ENCODE results near the gene SLC6A19.

The SLC6A19 gene

DNA sequence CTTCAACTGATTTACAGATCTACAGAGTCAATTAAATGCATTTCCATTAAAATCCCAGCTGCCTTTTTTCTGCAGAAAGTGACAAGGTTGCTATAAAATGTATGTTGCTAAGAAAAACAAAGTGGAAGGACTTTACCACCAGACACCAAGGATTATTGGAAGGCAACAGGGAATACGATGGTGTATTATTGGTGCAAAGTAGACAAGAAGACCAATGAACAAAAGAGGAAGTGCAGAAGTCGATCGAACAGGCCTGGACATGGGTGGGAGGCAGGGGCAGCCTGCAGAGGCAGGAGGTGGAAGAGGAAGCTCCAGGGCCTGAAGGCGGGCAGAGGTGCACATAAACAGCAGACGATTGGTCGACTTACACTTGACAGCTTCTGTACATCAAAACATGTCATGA is 10.6 kb upstream of the SLC6A19 start:
- no peak overlapping the region for H3K9ac ChIP-seq (ENCODE audit: low read depth, low read length)
- H3K4me3 ChIP-seq (ENCODE audit: low read length), result no peak overlapping the region
- H3K27me3 ChIP-seq (ENCODE audit: control insufficient read depth, insufficient read depth, low read length), result peaks cover 12% of the 10 kb centered on the region
- no peaks in the 10 kb centered on the region for H3K36me3 ChIP-seq (ENCODE audit: insufficient read depth, low read length)
- no peak overlapping the region for H3K4me2 ChIP-seq (ENCODE audit: low read length)
- H3K4me1 ChIP-seq (ENCODE audit: control insufficient read depth, insufficient read depth, low read length), result no peaks in the 10 kb centered on the region
- no peaks in the 10 kb centered on the region for H3K9me3 ChIP-seq (replicated peaks; ENCODE audit: low read length)

DNA sequence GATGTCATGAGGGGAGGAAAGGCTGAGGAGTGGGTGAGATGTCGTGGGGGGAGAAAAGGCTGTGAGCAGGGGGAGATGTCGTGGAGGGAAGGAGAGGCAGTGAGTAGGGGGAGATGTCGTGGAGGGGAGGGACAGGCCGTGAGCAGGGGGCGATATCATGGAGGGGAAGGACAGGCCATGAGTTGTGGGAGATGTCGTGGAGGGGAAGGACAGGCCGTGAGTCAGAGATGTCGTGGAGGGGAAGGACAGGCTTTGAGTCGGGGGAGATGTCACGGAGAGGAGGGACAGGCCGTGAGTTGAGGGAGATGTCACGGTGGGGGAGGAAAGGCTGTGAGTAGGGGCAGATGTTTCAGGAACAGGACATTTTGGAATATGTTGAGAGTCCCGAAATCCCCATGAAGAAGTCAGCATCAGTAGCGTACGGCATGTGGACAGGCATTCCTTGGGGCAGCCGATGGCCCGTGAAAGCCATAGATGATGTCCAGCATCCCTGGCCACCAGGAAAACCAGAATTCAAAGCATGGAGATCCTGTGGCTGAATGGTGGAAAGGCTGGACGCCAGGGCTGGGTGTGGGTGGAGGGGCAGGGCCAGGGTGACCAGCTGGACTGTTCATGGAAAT is 8.3 kb upstream of the SLC6A19 start:
- H3K27me3 ChIP-seq (ENCODE audit: control insufficient read depth, insufficient read depth, low read length), result peaks cover 12% of the 10 kb centered on the region
- H3K4me3 ChIP-seq (ENCODE audit: low read length), result no peak overlapping the region
- no peaks in the 10 kb centered on the region for H3K36me3 ChIP-seq (ENCODE audit: insufficient read depth, low read length)
- no peaks in the 10 kb centered on the region for H3K4me1 ChIP-seq (ENCODE audit: control insufficient read depth, insufficient read depth, low read length)
- no peak overlapping the region for H3K9ac ChIP-seq (ENCODE audit: low read depth, low read length)
- no peaks in the 10 kb centered on the region for H3K9me3 ChIP-seq (replicated peaks; ENCODE audit: low read length)
- H3K4me2 ChIP-seq (ENCODE audit: low read length), result no peak overlapping the region

- Histone ChIP-seq H3K9ac (ENCODE audit: low read depth, low read length) (no peak overlapping the region), H3K4me3 (ENCODE audit: low read length) (no peak overlapping the region), H3K9me3 (replicated peaks; ENCODE audit: low read length) (no peaks in the 10 kb centered on the region), H3K27me3 (ENCODE audit: control insufficient read depth, insufficient read depth, low read length) (peaks cover 12% of the 10 kb centered on the region), H3K4me2 (ENCODE audit: low read length) (no peak overlapping the region), H3K36me3 (ENCODE audit: insufficient read depth, low read length) (no peaks in the 10 kb centered on the region), H3K4me1 (ENCODE audit: control insufficient read depth, insufficient read depth, low read length) (no peaks in the 10 kb centered on the region)
These were observed 7.8 kb upstream of the SLC6A19 start for GRCh38 chr5:1193591-1193985.

DNA sequence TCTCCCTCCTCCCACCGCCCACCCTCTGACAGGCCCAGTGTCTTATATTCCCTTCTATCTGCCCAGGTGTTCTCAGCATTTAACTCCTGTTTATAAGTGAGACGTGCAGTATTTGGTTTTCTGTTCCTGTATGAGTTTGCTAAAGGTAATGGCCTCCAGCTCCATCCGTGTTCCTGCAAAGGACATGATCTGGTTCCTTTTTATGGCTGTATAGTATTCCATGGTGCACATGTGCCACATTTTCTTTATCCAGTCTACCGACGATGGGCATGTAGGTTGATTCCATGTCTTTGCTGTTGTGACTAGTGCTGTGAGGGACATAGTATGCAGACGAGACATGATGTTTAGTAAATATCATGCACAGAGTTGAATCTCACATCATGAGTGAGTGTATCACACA is 7.0 kb upstream of the SLC6A19 start:
- Histone ChIP-seq H3K4me3 (ENCODE audit: low read length) (no peak overlapping the region), H3K4me2 (ENCODE audit: low read length) (no peak overlapping the region), H3K9me3 (replicated peaks; ENCODE audit: low read length) (no peaks in the 10 kb centered on the region), H3K9ac (ENCODE audit: low read depth, low read length) (no peak overlapping the region), H3K4me1 (ENCODE audit: control insufficient read depth, insufficient read depth, low read length) (no peaks in the 10 kb centered on the region), H3K36me3 (ENCODE audit: insufficient read depth, low read length) (no peaks in the 10 kb centered on the region), H3K27me3 (ENCODE audit: control insufficient read depth, insufficient read depth, low read length) (peaks cover 12% of the 10 kb centered on the region)

GRCh38 chr5:1195439-1195838 is 6.0 kb upstream of the SLC6A19 start:
- no peaks in the 10 kb centered on the region for H3K4me1 ChIP-seq (ENCODE audit: control insufficient read depth, insufficient read depth, low read length)
- H3K9me3 ChIP-seq (replicated peaks; ENCODE audit: low read length), result no peaks in the 10 kb centered on the region
- no peak overlapping the region for H3K4me3 ChIP-seq (ENCODE audit: low read length)
- no peak overlapping the region for H3K4me2 ChIP-seq (ENCODE audit: low read length)
- peaks cover 9% of the 10 kb centered on the region for H3K27me3 ChIP-seq (ENCODE audit: control insufficient read depth, insufficient read depth, low read length)
- H3K9ac ChIP-seq (ENCODE audit: low read depth, low read length), result no peak overlapping the region
- no peaks in the 10 kb centered on the region for H3K36me3 ChIP-seq (ENCODE audit: insufficient read depth, low read length)

DNA sequence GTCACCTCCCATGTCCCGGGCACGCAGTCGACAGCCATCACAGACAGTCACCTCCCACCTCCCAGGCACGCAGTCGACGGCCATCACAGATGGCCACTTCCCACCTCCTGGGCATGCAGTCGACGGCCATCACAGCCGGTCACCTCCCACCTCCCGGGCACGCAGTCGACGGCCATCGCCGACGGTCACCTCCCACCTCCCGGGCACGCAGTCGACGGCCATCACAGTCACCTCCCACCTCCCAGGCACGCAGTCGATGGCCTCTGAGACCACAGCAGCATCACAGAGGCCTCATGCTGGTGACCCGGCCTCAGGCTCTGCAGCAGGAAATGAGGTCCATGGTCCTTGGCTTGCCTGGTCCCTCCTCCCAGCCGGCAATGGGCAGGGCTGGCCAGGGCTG is 5.5 kb upstream of the SLC6A19 start:
- no peak overlapping the region for H3K4me3 ChIP-seq (ENCODE audit: low read length)

DNA sequence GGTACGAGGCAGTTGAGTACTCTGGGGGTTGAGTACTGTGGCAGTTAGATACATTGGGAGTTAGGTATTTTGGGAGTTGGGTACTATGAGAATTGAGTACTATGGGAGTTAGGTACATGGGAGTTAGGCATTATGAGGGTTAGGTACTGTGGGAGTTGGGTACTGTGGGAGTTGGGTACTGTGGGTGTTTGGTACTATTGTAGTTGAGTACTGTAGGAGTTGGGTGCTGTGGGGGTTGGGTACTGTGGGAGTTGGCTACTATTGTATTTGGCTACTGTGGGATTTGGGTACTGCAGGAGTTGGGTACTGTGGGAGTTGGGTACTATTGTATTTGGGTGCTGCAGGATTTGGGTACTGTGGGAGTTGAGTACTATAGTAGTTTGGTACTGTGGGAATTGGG is 4.8 kb upstream of the SLC6A19 start:
- Histone ChIP-seq H3K9me3 (replicated peaks; ENCODE audit: low read length) (no peaks in the 10 kb centered on the region), H3K27me3 (ENCODE audit: control insufficient read depth, insufficient read depth, low read length) (peaks cover 3% of the 10 kb centered on the region), H3K4me1 (ENCODE audit: control insufficient read depth, insufficient read depth, low read length) (no peaks in the 10 kb centered on the region), H3K36me3 (ENCODE audit: insufficient read depth, low read length) (no peaks in the 10 kb centered on the region), H3K9ac (ENCODE audit: low read depth, low read length) (no peak overlapping the region), H3K4me3 (ENCODE audit: low read length) (no peak overlapping the region), H3K4me2 (ENCODE audit: low read length) (no peak overlapping the region)

More for the DNA sequence above, 5.5 kb upstream of the SLC6A19 start:
- Histone ChIP-seq H3K9me3 (replicated peaks; ENCODE audit: low read length) (no peaks in the 10 kb centered on the region), H3K4me1 (ENCODE audit: control insufficient read depth, insufficient read depth, low read length) (no peaks in the 10 kb centered on the region), H3K4me2 (ENCODE audit: low read length) (no peak overlapping the region), H3K27me3 (ENCODE audit: control insufficient read depth, insufficient read depth, low read length) (peaks cover 4% of the 10 kb centered on the region), H3K36me3 (ENCODE audit: insufficient read depth, low read length) (no peaks in the 10 kb centered on the region), H3K9ac (ENCODE audit: low read depth, low read length) (no peak overlapping the region)

- H3K4me2 ChIP-seq (ENCODE audit: low read length), result no peak overlapping the region
- no peak overlapping the region for H3K4me3 ChIP-seq (ENCODE audit: low read length)
- H3K36me3 ChIP-seq (ENCODE audit: insufficient read depth, low read length), result no peaks in the 10 kb centered on the region
- H3K9me3 ChIP-seq (replicated peaks; ENCODE audit: low read length), result no peaks in the 10 kb centered on the region
- H3K4me1 ChIP-seq (ENCODE audit: control insufficient read depth, insufficient read depth, low read length), result no peaks in the 10 kb centered on the region
- no peaks in the 10 kb centered on the region for H3K27me3 ChIP-seq (ENCODE audit: control insufficient read depth, insufficient read depth, low read length)
- no peak overlapping the region for H3K9ac ChIP-seq (ENCODE audit: low read depth, low read length)
These were observed 3.3 kb upstream of the SLC6A19 start for GRCh38 chr5:1197876-1198666.

- Histone ChIP-seq H3K27me3 (ENCODE audit: control insufficient read depth, insufficient read depth, low read length) (peaks cover 5% of the 10 kb centered on the region), H3K4me3 (ENCODE audit: low read length) (no peak overlapping the region), H3K9me3 (replicated peaks; ENCODE audit: low read length) (no peaks in the 10 kb centered on the region), H3K9ac (ENCODE audit: low read depth, low read length) (no peak overlapping the region), H3K4me2 (ENCODE audit: low read length) (no peak overlapping the region), H3K36me3 (ENCODE audit: insufficient read depth, low read length) (no peaks in the 10 kb centered on the region), H3K4me1 (ENCODE audit: control insufficient read depth, insufficient read depth, low read length) (no peaks in the 10 kb centered on the region)
These were observed 2.1 kb upstream of the SLC6A19 start for GRCh38 chr5:1199340-1199648.

GRCh38 chr5:1199649-1200494 is 1.5 kb upstream of the SLC6A19 start:
- Histone ChIP-seq H3K9ac (ENCODE audit: low read depth, low read length) (no peak overlapping the region), H3K27me3 (ENCODE audit: control insufficient read depth, insufficient read depth, low read length) (peaks cover 7% of the 10 kb centered on the region), H3K9me3 (replicated peaks; ENCODE audit: low read length) (no peaks in the 10 kb centered on the region), H3K36me3 (ENCODE audit: insufficient read depth, low read length) (no peaks in the 10 kb centered on the region), H3K4me3 (ENCODE audit: low read length) (no peak overlapping the region), H3K4me1 (ENCODE audit: control insufficient read depth, insufficient read depth, low read length) (no peaks in the 10 kb centered on the region), H3K4me2 (ENCODE audit: low read length) (no peak overlapping the region)

GRCh38 chr5:1200495-1201326 is 684 bp upstream of the SLC6A19 start:
- Histone ChIP-seq H3K36me3 (ENCODE audit: insufficient read depth, low read length) (no peaks in the 10 kb centered on the region), H3K27me3 (ENCODE audit: control insufficient read depth, insufficient read depth, low read length) (peaks cover 13% of the 10 kb centered on the region), H3K4me2 (ENCODE audit: low read length) (no peak overlapping the region), H3K9me3 (replicated peaks; ENCODE audit: low read length) (no peaks in the 10 kb centered on the region), H3K9ac (ENCODE audit: low read depth, low read length) (no peak overlapping the region), H3K4me3 (ENCODE audit: low read length) (no peak overlapping the region), H3K4me1 (ENCODE audit: control insufficient read depth, insufficient read depth, low read length) (no peaks in the 10 kb centered on the region)

All from skeletal muscle satellite cell (primary cell).